Measurements from ENCODE around the gene EVA1A.

The EVA1A gene

DNA sequence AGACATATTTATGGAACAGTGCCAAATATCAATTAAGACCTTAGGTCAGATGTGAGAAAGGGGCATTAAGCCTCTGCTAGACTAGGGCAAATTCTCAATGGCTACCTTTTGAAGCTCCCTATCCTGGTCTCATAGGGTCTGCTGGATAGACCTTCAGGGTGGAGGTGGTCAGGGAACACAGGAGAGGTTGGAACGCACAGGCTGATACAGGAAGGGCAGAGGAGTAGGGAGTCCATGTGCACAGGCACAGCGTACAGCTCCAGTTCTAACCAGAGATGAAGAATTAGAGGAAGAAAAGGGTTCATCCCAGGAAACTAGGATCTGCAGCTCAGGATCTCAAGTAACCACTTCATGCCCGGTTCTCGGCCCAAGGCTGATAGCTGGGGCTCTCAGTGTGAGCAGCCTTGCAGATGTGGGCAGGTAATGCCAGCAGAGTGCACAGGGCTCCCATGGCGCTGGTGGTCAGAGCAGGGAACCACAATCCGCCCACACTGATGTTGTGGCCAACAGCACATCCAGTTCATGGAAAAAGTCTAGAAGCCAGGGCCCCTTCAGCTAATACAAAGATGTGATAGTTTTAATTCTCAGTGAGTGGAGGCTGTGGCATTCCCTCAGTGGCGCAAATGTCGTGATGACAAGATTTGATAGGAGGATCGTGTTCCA lies 3.4 kb upstream of the EVA1A start:
- DNase-seq (ENCODE audit: low read depth in 2 of 3, low spot score in 2 of 3) = no peak

DNA sequence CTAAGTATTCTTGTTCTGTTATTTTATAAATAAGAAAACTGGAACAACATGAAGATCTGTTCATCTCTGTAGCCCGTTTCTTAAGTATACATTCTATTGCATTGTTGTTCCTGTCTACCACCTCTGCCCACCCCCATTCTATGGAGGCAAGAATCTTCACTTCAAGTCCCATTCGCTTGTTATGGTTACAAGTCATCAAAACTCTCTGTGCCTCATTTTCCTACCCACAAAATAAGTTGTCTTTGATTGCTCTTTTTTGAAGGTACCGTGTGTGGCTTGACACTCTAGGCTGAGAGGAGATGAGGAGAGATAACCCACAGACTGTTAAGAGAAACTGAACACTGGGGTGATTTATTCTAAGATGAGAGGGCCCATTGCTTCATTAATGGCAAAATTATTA lies 2.9 kb upstream of the EVA1A start:
- DNase-seq (ENCODE audit: low read depth in 2 of 3, low spot score in 2 of 3) = no peak

DNA sequence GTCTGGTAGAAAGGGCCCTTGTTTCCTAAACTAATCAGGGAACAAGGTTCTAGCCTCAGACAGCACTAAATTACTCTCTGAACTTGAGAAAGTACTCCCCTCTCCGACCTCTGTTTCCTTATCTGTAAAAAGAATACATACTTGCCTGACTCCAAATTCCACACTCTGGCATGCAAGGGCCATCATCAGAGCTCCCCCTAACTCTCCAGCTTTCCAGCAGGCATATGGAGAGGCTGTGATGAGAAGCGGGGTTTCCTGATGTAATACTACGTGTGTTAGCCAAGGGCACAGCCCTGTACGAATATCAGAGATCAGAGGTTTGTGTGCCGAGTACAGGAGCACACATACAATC lies 1.8 kb upstream of the EVA1A start:
- DNase-seq (ENCODE audit: low read depth in 2 of 3, low spot score in 2 of 3) = no peak

DNA sequence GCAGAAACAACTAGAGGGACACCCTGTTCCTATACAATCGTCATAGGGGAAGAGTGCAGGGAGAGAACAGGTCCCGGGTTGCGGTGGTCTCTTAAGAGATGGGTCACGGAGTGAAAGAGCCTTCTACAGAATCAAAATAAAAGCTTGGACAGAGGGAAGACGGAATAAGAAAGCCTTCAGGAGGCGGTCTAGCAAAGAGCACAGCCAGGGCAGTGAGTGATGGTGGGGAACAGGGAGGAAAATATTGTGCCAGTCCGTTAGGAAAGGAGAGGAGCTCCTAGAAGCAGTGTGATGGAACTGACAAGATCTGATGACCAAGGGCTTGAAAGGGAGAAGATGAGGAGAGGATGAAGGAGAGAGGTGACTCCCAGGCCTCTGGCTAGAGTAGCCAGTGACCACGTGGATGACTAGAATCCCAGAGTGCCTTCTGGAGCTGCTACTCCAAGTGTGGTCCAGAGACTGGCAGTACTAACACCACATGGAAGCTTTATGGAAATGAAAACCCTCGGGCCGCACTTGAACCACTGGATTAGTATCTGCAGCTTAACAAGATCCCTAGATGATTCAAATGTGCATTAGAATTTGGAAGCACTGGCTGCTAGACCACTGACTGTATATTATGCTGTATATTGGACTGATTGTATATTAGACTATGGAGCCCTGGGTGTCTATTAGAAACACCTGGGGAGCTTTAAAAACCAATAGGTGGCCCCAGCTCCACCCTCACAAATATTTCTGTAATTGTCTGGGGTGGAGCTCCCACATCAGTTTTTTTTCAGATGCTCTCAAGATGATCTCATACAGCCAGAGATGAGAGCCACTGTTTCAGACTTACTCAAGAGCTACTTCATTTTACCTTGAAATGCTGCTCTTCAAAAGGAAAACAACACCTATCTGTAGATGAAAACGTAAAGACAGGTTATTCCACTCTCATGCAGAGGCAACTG lies 1.1 kb upstream of the EVA1A start:
- DNase-seq (ENCODE audit: low read depth in 2 of 3, low spot score in 2 of 3) = no peak

DNA sequence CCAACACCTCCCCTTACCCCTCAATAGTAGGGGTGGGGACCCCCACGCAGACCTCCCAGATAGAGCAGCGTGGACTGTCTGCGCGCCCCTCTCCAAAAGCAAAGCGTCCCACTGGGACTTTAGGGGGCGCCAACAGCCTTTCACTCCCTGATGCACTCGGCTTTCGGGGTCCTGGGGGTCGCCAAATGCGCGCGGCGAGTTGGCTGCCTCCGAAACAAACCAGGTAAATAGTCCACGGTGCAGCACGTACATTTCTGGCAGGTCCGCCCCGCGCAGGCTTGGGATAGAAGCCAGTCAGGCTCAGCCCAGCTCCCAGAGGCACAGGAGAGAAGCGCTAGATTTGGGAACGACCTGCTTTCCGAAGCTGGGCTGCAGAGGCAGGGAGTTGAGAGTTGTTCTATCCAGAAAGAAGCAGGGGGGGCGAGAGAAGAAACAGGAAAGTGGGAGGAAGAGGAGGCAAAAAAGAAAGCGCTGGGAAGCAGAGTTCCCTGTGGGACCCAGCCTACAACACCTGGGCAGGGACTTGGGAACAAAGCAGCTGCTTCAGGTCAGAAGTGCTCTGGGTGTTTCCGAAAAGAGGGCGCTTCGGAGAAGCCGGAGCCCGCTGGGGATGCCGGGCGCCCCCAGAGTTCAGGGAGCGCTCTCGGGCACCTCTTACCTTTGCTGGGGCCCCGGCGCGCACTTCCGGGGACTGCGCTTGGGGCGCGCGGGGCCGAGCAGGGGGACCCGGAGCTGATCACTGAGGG lies 544 bp downstream of the EVA1A start:
- DNase-seq (ENCODE audit: low read depth in 2 of 3, low spot score in 2 of 3) = no peak

DNA sequence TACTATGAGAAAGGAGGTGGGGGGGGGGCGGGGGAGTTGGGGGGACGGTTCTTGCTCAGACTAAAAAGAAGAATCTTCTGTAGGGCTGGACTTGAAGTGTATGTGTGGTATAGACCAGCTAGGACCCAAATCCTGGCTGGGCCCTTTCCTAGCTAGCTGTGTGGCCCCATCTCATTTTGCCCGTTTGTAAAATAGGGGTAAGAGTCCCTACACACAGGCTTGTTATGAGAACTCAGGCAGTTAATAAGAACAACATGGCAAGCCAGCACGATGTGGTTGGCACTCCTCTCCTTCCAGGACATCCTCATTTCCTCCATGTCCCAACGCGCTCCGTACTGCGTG lies 1.1 kb downstream of the EVA1A start:
- no peak for DNase-seq (ENCODE audit: low read depth in 2 of 3, low spot score in 2 of 3)

DNA sequence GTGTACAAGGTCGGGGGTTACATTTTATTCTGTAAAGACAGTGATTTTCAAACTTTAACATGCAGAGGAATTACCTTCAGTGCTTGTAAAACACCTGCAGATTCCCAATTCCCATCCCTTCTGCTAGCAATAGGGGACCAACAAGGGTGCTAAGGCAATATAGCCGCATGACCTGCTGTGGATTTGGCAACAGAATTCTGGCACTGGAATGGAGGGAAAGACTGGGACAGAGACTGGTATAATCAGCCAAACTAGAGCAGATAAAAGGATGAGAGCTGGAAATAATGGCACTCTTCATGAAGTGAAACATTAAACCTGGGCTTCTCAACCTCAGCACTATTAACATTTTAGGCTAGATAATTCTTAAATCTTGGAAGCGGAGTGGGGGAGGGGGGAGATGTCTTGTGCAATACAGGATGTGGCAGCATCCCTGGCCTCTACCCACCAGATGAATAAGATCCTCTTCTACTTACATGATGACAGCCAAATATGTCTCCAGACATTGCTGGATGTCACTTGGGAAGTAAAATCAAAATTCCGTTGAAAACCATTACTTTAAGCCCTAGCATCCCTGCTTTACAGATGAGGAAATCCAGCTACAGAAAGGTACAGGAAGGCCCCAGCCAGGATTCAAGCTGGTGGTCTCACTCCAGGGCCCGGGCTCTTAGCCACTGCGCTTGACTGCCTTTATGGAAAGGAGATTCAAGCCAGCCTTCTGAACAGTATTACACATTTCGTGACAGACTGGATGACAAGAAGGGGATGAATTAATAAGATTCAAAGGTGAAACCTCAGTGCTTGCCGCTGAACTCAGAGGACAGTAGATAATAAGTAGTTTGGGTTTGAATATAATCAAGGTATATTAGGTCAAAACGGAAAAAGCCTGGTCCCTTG lies 1.7 kb downstream of the EVA1A start:
- no peak for DNase-seq (ENCODE audit: low read depth in 2 of 3, low spot score in 2 of 3)

DNA sequence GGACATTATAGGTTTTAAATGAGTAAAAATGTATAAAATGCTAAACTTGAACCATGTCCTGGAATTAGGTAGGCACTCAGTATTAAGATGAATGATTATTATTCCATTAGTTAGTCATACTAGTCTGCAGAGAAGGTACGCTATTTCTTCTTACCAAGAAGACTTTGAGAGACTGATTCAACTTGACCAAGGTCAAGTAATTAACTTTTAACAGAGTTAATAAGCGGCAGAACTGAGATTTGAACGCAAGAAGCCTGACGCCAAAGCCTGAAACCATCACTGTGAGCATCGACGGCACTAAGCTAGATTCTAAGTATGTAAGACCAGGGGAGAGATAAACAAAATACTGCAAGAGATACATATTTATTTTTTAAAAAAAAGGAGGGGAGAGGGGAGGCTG lies 2.6 kb downstream of the EVA1A start:
- DNase-seq (ENCODE audit: low read depth in 2 of 3, low spot score in 2 of 3) = no peak

DNA sequence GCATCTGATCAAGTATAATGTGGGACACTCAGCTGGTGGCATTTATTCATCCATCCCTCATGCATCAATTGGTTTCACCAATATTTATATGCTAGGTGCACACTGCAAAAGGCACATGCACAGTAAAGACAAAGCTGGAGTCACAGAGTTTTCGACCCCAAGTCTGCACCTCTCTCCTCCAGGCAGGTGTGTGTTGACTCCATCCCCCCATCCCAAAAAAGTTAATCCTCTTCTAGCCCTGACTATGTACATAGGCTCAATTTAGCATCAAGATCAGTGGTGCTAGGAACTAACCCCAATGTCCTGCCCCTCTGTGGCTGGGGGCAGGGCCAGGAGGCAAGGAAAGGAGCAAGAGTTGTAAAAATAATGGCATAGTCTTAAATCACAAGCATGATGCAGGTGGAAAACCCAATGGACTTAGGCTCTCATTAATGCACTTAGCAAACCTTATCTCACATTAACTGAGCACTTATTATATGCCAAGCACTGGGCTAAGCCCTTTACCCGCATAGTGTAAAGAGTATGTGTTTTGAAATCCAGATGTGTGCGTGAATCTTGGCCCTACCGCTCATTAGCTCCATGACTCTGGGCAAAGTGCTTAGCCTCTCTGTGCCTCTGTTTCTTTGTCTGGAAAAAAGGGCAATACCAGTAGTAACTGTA lies 3.1 kb downstream of the EVA1A start:
- no peak for DNase-seq (ENCODE audit: low read depth in 2 of 3, low spot score in 2 of 3)

DNA sequence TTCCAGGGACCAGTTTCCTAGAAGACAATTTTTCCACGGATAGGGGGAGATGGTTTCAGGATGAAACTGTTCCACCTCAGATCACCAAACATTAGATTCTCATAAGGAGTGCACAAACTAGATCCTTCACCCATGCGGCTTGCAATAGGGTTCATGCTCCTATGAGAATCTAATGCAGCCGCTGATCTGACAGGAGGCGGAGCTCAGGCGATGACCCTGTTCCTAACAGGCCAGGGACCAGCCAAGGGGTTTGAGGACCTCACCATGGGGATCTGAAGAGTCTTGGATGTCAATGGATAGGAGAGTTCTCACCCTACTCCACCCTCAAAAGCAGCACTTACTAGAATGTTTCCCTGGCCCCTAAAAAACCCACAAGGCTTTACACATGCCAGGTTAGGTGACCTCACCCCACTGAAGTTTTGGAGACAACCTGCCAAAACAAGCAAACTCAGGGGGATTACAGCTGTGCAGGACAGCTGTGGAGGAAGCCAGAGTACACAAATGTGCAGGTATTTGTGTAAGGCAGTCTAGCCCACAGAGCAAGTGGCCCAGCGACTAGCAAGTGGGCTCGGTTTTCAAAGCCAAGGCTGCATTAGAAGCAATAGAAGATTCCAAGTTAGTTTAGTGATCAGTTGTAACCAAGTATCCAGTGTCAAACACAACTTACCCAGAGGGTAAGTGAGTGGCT lies 3.9 kb downstream of the EVA1A start:
- no peak for DNase-seq (ENCODE audit: low read depth in 2 of 3, low spot score in 2 of 3)

DNA sequence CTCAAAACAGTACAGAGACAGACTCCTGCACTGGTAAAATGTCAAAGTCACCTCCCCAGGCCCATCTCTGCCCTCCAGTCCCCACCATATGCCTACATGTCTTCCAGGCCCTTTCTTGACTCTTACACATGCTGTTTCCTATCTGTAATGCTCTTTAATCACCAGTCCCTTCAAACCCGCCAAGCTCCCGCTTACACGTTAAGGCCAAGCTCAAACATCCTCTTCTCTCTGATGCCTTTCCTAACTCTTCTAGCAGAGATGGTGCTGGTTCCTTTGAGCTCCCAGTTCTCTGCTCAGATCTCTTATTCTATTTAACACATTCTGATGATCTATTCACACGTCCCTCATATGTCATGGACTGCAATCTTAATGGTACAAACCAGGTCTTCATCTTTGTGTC lies 5.0 kb downstream of the EVA1A start:
- DNase-seq (ENCODE audit: low read depth in 2 of 3, low spot score in 2 of 3) = no peak

DNA sequence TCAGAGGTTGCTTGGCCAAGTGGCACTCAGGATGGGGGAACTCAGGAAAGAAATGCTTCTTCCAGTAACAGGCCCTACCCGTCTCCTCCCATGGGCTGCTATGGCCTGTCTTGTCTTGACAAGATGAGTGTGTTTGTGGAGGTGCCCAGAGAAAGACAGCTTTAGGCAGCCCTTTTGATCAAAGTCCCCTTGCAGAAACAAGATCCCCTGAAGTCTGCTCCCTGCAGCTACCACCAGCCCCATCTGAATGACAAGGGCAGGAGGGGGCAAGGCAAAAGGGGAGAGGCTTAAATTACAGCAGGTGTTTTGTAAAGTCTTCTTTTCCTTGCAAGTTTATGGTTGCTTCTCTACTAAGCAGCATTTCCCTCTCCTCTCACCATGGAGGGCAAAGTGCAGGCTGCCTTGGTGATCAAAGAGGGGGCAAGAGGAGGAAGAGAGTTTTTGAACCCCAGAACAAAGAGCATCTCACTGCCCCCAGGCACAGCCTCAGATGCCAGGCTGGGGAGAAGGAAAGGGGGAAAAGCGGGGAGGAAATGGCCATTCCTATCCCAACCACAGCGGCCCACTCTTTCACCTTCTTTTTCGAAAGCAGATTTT lies 6.7 kb downstream of the EVA1A start:
- no peak for DNase-seq (ENCODE audit: low read depth in 2 of 3, low spot score in 2 of 3)

DNA sequence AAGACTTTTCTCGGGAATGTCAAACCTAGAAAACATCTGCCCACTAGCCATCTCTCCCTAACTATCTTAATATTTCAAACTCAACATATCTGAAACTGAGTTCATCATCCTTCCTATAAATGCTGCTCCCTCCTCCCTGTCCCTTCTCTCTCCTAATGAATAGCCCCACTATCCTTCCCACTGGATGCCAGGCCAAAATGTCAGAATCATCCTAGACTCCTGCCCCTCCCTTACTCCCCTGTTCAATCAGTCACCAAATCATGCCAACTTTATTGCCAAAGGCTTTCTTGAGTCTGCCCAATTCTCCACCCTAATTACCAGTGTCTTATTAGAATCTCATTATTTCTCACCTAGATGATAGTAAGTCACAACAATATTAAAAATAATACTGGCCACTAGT lies 8.5 kb downstream of the EVA1A start:
- DNase-seq (ENCODE audit: low read depth in 2 of 3, low spot score in 2 of 3) = no peak

DNA sequence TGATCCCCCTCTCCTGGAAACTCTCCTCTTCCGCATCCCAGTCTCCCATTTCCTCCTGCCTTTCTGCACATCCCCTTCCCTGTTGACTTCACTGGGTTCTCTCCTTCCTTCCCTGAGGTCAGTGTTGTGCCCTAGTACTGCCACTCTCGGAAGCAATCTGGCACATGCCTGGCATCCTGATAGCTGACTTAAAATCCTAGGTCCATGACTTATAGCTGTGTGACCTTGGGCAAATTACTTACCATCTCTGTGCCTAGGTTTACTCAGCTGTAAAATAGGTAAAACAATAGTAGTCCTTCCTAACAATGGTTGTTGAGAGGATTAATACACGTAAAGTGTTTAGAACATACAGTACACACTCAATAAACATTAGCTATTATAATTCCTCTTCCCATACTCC lies 9.3 kb downstream of the EVA1A start:
- DNase-seq (ENCODE audit: low read depth in 2 of 3, low spot score in 2 of 3) = no peak

DNA sequence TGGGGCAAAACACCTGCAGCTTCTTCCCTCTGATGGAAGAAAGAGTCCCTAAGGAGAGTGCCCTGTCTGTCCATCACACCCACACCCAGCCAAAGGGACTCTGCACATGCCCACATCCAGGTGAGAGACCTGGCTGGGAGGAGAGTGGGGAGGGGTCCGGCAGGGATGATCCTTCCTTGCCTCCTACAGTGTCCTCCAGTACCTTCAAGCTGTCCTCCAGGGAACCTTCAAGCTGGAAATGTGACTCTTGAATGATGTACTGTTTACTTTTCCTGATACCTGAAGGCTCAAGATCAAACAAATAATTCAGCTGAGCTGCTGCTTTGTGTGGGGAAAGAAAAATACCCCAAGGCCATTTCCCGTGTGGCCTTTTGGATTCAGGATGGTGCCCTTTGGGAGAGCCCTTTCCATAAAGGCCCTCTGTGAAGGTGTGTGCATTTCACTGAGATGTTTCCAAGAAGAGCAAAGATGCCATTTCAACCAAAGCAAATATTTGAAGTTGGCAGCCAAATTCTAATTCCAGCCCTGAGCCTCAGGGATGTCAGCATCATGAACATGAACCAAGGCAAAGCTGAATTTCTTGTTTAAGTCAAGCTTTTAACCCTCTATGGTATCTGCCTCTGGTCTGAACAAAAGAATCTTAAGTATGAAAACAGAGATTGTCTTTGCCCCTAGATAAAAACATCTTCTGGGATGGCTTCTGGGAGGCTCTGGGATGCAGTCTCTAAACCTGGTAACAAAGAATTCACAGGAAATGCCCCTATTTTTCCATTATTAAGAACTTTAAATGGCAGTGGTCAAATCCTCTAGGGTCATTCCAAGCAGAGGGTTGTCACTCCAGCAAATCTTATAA lies 11.1 kb downstream of the EVA1A start:
- no peak for DNase-seq (ENCODE audit: low read depth in 2 of 3, low spot score in 2 of 3)

DNA sequence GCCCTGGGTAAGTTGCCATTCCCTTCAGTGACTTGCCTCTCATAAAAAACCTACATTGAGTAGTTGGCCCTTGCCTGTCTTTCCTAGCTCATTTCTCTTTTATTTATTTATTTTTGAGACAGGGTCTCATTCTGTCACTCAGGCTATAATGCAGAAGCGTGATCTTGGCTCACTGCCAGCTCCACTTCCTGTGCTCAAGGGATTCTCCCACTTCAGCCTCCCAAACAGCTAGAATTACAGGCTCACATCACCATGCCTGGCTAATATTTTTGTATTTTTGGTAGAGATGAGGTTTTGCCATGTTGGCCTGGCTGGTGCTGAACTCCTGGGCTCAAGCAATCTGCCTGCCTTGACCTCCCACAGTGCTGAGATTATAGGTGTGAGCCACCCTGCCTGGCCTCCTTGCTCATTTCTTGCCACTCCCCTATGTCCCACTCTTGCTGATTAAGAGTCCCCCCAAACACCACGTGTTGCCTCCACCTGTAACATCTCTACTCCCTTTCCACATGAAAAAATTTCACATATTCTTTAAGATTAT lies 12.6 kb downstream of the EVA1A start:
- DNase-seq (ENCODE audit: low read depth in 2 of 3, low spot score in 2 of 3) = no peak

DNA sequence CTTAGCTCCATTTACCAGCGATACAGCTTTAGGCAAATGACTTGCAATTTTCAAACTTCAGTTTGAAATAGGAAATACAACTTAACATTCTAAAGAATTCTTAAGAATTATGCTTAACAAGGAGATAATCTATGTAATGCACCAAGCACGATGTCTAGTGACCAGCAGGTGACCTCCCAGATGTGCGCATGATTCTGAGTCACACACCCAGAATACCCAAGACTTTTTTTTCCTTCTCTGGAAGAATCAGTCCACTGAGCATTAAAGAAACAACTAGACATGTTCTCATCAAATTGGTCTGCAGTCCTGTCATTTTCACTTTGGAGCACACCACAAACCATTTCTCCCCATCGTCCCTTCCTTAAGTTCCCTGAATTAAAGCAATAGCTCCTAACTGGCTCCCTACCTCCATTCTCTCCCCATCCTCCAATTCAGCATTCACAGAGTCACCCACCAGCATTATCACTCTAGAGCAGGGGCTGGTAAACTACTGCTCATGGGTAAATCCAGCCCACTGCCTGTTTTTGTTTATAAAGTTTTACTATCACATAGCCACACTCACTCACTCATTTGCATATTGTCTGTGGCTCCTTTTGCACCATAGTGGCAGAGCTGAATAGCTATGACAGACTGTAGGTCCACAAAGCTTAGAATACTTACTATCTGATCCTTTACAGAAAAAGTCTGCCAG lies 13.2 kb downstream of the EVA1A start:
- no peak for DNase-seq (ENCODE audit: low read depth in 2 of 3, low spot score in 2 of 3)

DNA sequence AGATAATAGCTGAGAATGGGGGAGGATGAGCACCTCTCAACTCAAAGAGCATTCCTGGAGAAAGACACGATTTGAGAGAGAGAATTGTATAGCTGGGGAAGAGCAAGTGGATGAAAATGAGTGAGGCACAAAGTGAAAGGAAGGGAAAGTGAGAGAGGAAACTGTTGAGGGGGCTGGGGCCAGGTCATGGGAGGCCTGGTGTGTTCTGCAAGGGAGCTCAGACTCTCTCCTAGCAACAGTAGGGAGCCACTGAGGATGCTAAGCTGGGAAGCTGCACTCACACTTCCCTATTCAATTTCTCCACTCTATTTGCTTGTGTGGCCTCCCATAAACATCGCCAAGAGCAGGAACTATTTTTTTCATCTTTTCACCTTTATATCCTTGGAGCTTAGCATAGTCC lies 14.8 kb downstream of the EVA1A start:
- DNase-seq (ENCODE audit: low read depth in 2 of 3, low spot score in 2 of 3) = no peak

Measured in activated CD8-positive, alpha-beta memory T cell treated with anti-CD3 and anti-CD28 coated beads for 48 hours (primary cell).